K562 (cell line): Measurements from ENCODE around the gene U2SURP. TPM values are rescaled to one million over a fixed set of nuclear protein-coding genes. Genes with fewer than 3 reads are reported as not detected.

Experiments used
- BRD9 ChIP-seq: fragments of 450-650 bp; IDR thresholded peaks from 2 replicates; pipeline ENCODE4 v1.6.1; 2018; ENCODE audit warnings: low read depth; ENCODE audit not compliant: partially characterized antibody
- CSDE1 ChIP-seq, 2 experiments: fragments of 450-650 bp; IDR thresholded peaks; 2 replicates each; pipeline ENCODE4 v1.6.1; 2016; ENCODE audit warnings: mild to moderate bottlenecking in 1 of 2
- EGR1 ChIP-seq: fragments of 450-650 bp; conservative IDR thresholded peaks from 2 replicates; pipeline ENCODE4 v1.6.1; 2017; ENCODE audit warnings: mild to moderate bottlenecking
- ETV5 ChIP-seq: sonication (generic); formaldehyde crosslinking; IDR thresholded peaks from 2 replicates; pipeline ENCODE4 v1.4.0; 2020; ENCODE audit warnings: low read depth, mild to moderate bottlenecking, missing genetic modification reagents
- HDAC6 ChIP-seq: IDR thresholded peaks from 2 replicates; pipeline ENCODE4 v1.6.1; 2012; ENCODE audit warnings: low read depth, mild to moderate bottlenecking, control low read depth, inconsistent platforms, low read length, moderate library complexity
- MBD2 ChIP-seq: sonication (generic); IDR thresholded peaks from 2 replicates; pipeline ENCODE4 v1.6.1; 2016; ENCODE audit warnings: low read depth, borderline replicate concordance
- MCM3 ChIP-seq: fragments of 450-650 bp; IDR thresholded peaks from 2 replicates; pipeline ENCODE4 v1.6.1; 2016
- PRMT5 ChIP-seq: sonication (generic); formaldehyde crosslinking; IDR thresholded peaks from 2 replicates; pipeline ENCODE4 v1.5.0; 2020; ENCODE audit warnings: missing genetic modification reagents
- RAD21 ChIP-seq, 2 experiments: fragments of 250-450 bp in 1 of 2; fragments of 450-650 bp in 1 of 2; sonication (Bioruptor Pico) in 1 of 2; formaldehyde crosslinking in 1 of 2; IDR thresholded peaks in 1 of 2; conservative IDR thresholded peaks in 1 of 2; 2 replicates each; pipeline versions ENCODE4 v1.4.0 to v1.8.0; 2020 to 2022; ENCODE audit warnings: mild to moderate bottlenecking in 2 of 2, moderate library complexity in 1 of 2
- XRCC5 ChIP-seq: fragments of 200-400 bp; formaldehyde crosslinking; IDR thresholded peaks from 2 replicates; pipeline ENCODE4 v1.6.1; 2017; ENCODE audit warnings: low read depth, mild to moderate bottlenecking, low read length
- ZNF324 ChIP-seq: fragments of 250-450 bp; sonication (Bioruptor Pico); IDR thresholded peaks from 2 replicates; pipeline ENCODE4 v1.4.0; 2020; ENCODE audit warnings: mild to moderate bottlenecking
- ZNF583 ChIP-seq: fragments of 250-450 bp; sonication (Bioruptor Pico); IDR thresholded peaks from 2 replicates; pipeline ENCODE4 v1.4.0; 2020
- ZZZ3 ChIP-seq: fragments of 450-650 bp; IDR thresholded peaks from 2 replicates; pipeline ENCODE4 v1.6.1; 2016; ENCODE audit warnings: antibody characterized with exemption, mild to moderate bottlenecking, moderate library complexity
- polyA plus RNA-seq, 8 experiments: library from polyadenylated mRNA; depleted of rRNA in 4 of 8; stranded (reverse) in 5 of 8; unstranded in 3 of 8; fragments of >200 nt; fragmentation: Nextera tagmentation in 2 of 8; fragmentation: Illumina TruSeq in 1 of 8; extraction: Ambion mirVana in 2 of 8; extraction: Trizol in 1 of 8; gene quantifications; 2 replicates each; pipeline versions ENCODE4 v1.2.1 to v1.2.3, GENCODE V29; 2011 to 2014; ENCODE audit warnings: inconsistent platforms in 1 of 8, missing spikeins in 1 of 8
- total RNA-seq, 7 experiments: library from RNA; depleted of rRNA in 6 of 7; stranded (reverse); fragments of >200 nt in 6 of 7; fragmentation: Illumina TruSeq in 2 of 7; extraction: Trizol in 2 of 7; gene quantifications; 2 replicates each; pipeline versions ENCODE4 v1.2.1 to v1.2.3, GENCODE V29; 2011 to 2021; ENCODE audit warnings: low replicate concordance in 1 of 7
- TF ChIP-seq, protein P1 (sequence below): fragments of 450-650 bp; formaldehyde crosslinking; IDR thresholded peaks from 2 replicates; pipeline ENCODE4 v1.4.0; 2020; ENCODE audit warnings: mild to moderate bottlenecking, moderate library complexity
- TF ChIP-seq, protein P2 (sequence below), 2 experiments: fragments of 450-650 bp; formaldehyde crosslinking in 1 of 2; IDR thresholded peaks; 2 replicates each; pipeline versions ENCODE4 v1.4.0 to v1.6.1; 2014 to 2020; ENCODE audit warnings: mild to moderate bottlenecking in 2 of 2, borderline replicate concordance in 1 of 2, low read depth in 1 of 2
- TF ChIP-seq, protein P3 (sequence below): sonication (generic); formaldehyde crosslinking; IDR thresholded peaks from 2 replicates; pipeline ENCODE4 v1.4.0; 2020; ENCODE audit warnings: mild to moderate bottlenecking, missing genetic modification reagents

Gene U2SURP
- total and polyA plus RNA-seq, 9 of the 15 experiments (the other 6 are each of a cell fraction or from before 2014, with no cell fraction given) = 128 to 322 (median 191) TPM

DNA sequence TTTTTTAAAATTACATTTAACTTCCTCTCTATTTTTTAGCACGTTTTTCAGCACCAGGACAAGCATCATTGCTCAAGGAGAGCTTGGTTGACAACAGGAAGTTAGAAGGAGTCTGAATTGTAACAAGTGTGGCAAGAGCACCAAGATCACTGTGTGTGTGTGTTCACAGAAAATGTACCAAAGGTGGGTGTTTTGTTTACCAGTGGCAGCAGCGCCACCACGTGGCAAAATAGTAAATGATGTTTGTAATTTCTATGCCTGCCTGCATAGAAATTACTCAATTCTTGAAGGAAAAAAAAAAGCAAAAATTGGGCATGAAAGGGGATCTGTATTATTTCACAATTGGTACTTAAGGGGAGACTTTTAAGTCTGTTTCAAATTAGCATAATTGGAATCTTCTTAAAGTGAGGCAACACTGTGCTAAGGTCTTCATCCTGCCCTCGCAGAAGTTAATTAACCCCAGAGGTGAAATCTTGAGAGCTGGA, 7.4 kb upstream of the U2SURP start (continued):
- no peak for TF ChIP-seq BRD9
- no peak for TF ChIP-seq ZZZ3
- TF ChIP-seq HDAC6 = no peak
- no peak for TF ChIP-seq MCM3
- 0 out of 2 replicates have a peak, but pooled peaks have one; percentile 18 for TF ChIP-seq EGR1
- TF ChIP-seq MBD2 = no peak
- TF ChIP-seq, protein P1, sequence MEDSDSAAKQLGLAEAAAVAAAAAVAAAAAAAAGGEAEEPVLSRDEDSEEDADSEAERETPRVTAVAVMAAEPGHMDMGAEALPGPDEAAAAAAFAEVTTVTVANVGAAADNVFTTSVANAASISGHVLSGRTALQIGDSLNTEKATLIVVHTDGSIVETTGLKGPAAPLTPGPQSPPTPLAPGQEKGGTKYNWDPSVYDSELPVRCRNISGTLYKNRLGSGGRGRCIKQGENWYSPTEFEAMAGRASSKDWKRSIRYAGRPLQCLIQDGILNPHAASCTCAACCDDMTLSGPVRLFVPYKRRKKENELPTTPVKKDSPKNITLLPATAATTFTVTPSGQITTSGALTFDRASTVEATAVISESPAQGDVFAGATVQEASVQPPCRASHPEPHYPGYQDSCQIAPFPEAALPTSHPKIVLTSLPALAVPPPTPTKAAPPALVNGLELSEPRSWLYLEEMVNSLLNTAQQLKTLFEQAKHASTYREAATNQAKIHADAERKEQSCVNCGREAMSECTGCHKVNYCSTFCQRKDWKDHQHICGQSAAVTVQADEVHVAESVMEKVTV (CRISPR knock-in tag) = peak; percentile 72
- TF ChIP-seq CSDE1 (IDR thresholded peaks at IDR 0.05) = no peak
- TF ChIP-seq PRMT5 (CRISPR knock-in tag) = no peak
- TF ChIP-seq ZNF324 (CRISPR knock-in tag) = no peak
- TF ChIP-seq, protein P2, sequence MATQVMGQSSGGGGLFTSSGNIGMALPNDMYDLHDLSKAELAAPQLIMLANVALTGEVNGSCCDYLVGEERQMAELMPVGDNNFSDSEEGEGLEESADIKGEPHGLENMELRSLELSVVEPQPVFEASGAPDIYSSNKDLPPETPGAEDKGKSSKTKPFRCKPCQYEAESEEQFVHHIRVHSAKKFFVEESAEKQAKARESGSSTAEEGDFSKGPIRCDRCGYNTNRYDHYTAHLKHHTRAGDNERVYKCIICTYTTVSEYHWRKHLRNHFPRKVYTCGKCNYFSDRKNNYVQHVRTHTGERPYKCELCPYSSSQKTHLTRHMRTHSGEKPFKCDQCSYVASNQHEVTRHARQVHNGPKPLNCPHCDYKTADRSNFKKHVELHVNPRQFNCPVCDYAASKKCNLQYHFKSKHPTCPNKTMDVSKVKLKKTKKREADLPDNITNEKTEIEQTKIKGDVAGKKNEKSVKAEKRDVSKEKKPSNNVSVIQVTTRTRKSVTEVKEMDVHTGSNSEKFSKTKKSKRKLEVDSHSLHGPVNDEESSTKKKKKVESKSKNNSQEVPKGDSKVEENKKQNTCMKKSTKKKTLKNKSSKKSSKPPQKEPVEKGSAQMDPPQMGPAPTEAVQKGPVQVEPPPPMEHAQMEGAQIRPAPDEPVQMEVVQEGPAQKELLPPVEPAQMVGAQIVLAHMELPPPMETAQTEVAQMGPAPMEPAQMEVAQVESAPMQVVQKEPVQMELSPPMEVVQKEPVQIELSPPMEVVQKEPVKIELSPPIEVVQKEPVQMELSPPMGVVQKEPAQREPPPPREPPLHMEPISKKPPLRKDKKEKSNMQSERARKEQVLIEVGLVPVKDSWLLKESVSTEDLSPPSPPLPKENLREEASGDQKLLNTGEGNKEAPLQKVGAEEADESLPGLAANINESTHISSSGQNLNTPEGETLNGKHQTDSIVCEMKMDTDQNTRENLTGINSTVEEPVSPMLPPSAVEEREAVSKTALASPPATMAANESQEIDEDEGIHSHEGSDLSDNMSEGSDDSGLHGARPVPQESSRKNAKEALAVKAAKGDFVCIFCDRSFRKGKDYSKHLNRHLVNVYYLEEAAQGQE (IDR thresholded peaks at IDR 0.05; ENCODE audit: borderline replicate concordance) = peak; percentile 79
- TF ChIP-seq, protein P2 (CRISPR knock-in tag; IDR thresholded peaks at IDR 0.05; ENCODE audit: low read depth) = no peak
- TF ChIP-seq, protein P3, sequence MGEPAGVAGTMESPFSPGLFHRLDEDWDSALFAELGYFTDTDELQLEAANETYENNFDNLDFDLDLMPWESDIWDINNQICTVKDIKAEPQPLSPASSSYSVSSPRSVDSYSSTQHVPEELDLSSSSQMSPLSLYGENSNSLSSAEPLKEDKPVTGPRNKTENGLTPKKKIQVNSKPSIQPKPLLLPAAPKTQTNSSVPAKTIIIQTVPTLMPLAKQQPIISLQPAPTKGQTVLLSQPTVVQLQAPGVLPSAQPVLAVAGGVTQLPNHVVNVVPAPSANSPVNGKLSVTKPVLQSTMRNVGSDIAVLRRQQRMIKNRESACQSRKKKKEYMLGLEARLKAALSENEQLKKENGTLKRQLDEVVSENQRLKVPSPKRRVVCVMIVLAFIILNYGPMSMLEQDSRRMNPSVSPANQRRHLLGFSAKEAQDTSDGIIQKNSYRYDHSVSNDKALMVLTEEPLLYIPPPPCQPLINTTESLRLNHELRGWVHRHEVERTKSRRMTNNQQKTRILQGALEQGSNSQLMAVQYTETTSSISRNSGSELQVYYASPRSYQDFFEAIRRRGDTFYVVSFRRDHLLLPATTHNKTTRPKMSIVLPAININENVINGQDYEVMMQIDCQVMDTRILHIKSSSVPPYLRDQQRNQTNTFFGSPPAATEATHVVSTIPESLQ (CRISPR knock-in tag) = no peak
- TF ChIP-seq RAD21 (CRISPR knock-in tag; conservative IDR thresholded peaks at IDR 0.05 in 1 of 2, IDR thresholded peaks at IDR 0.05 in 1 of 2) = peak; percentile 74 to 87
- TF ChIP-seq ETV5 = no peak
- TF ChIP-seq ZNF583 (CRISPR knock-in tag) = no peak
- TF ChIP-seq XRCC5 = no peak
